Osteoblast (primary cell): ENCODE data around the gene FAM43A. TPM values are rescaled to one million over a fixed set of nuclear protein-coding genes. Genes with fewer than 3 reads are reported as not detected.

Experiments used
- DNase-seq: peaks from one replicate; pipeline ENCODE4 v3.0.0; 2011; ENCODE audit warnings: low spot score, mixed read lengths; ENCODE audit not compliant: insufficient read length; ENCODE audit errors: missing footprints
- H2AFZ ChIP-seq: 2 replicates; pipeline ENCODE4 v1.6.0; 2011; ENCODE audit warnings: mild to moderate bottlenecking, low read length
- H3K27ac ChIP-seq: 2 replicates; pipeline ENCODE4 v1.5.1; 2011; ENCODE audit warnings: mild to moderate bottlenecking, low read depth, low read length, moderate library complexity
- H3K27me3 ChIP-seq: 2 replicates; pipeline ENCODE4 v1.6.0; 2012; ENCODE audit warnings: mild to moderate bottlenecking, control low read depth, inconsistent platforms, low read length, moderate library complexity; ENCODE audit not compliant: insufficient read depth
- H3K36me3 ChIP-seq: 2 replicates; pipeline ENCODE4 v1.5.1; 2011; ENCODE audit warnings: mild to moderate bottlenecking, low read length, control low read depth, moderate library complexity; ENCODE audit not compliant: insufficient read depth
- H3K4me1 ChIP-seq: 2 replicates; pipeline ENCODE4 v1.5.1; 2011; ENCODE audit warnings: mild to moderate bottlenecking, low read length, control low read depth, moderate library complexity; ENCODE audit not compliant: insufficient read depth
- H3K4me2 ChIP-seq: 2 replicates; pipeline ENCODE4 v1.6.0; 2011; ENCODE audit warnings: mild to moderate bottlenecking, low read length; ENCODE audit not compliant: insufficient read depth
- H3K4me3 ChIP-seq: fragments of 200-600 bp; sonication (generic); 3 replicates; pipeline ENCODE4 v1.5.1; 2012; ENCODE audit warnings: mild to moderate bottlenecking, low read length, inconsistent platforms; ENCODE audit not compliant: insufficient read depth
- H3K79me2 ChIP-seq: 2 replicates; pipeline ENCODE4 v1.6.0; 2012; ENCODE audit warnings: mild to moderate bottlenecking, low read length, control low read depth, inconsistent platforms; ENCODE audit not compliant: insufficient read depth
- H3K9me3 ChIP-seq: 2 replicates; pipeline ENCODE4 v1.5.1; 2011; ENCODE audit warnings: low read depth, low read length, control low read depth
- H4K20me1 ChIP-seq: 2 replicates; pipeline ENCODE4 v1.6.0; 2012; ENCODE audit warnings: mild to moderate bottlenecking, low read length, control low read depth; ENCODE audit not compliant: insufficient read depth
- total RNA-seq: library from RNA; depleted of rRNA; stranded (reverse); fragments of >200 nt; gene quantifications from 2 replicates; pipeline ENCODE4 v1.2.3, GENCODE V29; 2012
- TF ChIP-seq, protein P1 (sequence below): IDR thresholded peaks from 2 replicates; pipeline ENCODE4 v1.5.1; 2011; ENCODE audit warnings: mild to moderate bottlenecking, low read depth, low read length, moderate library complexity; ENCODE audit errors: extremely low read depth

The FAM43A gene, protein sequence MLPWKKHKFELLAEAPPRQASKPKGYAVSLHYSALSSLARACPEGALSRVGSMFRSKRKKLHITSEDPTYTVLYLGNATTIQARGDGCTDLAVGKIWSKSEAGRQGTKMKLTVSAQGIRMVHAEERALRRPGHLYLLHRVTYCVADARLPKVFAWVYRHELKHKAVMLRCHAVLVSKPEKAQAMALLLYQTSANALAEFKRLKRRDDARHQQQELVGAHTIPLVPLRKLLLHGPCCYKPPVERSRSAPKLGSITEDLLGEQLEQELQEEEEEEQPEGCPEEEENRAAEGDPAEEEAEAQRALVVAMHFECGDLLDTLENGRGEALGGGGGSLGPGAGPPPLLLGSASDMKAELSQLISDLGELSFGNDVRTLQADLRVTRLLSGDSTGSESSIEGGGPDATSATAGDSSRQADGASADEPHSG
- 14.7 and 17.0 TPM in 2 replicates for total RNA-seq

DNA sequence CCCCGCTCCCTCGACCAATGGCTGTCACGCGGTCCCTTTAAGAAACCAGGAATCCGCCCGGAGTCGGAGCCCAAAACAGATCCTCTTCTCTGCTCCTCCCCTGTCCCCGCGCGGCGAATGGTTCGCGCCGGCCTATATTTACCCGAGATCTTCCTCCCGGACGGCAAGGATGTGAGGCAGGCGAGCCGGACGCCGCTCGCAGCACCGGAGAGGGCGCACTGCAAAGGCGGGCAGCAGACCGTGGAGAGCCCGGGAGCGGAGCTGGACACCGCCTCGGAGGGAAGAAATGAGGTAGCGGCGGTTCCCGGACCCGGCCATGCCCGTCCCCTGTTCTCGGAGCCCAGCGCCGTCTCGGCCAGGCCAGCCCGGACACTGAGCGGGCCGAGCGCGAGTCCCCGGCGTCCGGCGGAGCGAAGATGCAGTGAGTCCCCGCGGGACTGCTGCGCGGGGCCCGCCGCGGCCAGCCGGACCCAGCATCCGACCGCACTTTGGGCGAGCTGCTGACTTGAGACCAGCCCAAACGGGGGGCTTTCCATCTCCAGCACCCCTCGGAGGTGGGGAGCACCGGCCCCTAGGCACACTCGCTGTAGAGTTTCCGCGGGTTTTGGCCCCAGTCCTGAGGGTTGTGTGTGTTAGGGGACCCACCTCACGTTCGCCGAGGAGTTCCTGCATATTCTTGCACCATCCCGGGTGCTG lies at the start of gene FAM43A:
FAM43A (plus strand) TSS at position 166 of the 696 bp plus-strand sequence. CDS start 944 bp downstream, outside the sequence.
- no peaks in the 10 kb centered on the region for H3K9me3 ChIP-seq
- H3K27ac ChIP-seq: peak within 1 kb of the TSS; percentile 58
- H3K4me1 ChIP-seq: peaks cover 37% of the 10 kb centered on the region

DNA sequence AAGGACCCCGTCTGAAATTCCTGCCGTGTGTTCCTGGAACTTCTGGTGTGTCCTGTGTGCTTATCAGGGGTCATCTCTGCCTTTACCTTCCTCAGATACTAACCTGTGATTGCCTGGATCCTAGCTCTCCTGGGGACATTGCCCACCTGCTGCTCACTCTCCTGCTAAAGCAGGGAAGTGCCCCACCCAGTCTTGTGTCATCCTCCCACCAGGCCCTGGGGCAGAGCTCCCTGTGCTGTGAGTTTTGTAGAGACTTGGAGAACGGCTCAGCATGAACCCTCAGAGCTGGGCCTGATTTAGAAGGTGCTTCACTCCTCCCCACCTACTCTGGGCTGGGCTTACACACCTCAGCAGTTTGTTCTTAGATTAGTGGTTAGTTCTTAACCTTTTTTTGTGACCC lies 48.6 kb upstream of the FAM43A start:
- DNase-seq: peak; percentile 38
- TF ChIP-seq, protein P1, sequence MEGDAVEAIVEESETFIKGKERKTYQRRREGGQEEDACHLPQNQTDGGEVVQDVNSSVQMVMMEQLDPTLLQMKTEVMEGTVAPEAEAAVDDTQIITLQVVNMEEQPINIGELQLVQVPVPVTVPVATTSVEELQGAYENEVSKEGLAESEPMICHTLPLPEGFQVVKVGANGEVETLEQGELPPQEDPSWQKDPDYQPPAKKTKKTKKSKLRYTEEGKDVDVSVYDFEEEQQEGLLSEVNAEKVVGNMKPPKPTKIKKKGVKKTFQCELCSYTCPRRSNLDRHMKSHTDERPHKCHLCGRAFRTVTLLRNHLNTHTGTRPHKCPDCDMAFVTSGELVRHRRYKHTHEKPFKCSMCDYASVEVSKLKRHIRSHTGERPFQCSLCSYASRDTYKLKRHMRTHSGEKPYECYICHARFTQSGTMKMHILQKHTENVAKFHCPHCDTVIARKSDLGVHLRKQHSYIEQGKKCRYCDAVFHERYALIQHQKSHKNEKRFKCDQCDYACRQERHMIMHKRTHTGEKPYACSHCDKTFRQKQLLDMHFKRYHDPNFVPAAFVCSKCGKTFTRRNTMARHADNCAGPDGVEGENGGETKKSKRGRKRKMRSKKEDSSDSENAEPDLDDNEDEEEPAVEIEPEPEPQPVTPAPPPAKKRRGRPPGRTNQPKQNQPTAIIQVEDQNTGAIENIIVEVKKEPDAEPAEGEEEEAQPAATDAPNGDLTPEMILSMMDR: no peak
- H3K36me3 ChIP-seq: peaks cover 9% of the 10 kb centered on the region

More for the DNA sequence above, at the start of gene FAM43A:
- Histone ChIP-seq H3K27me3 (no peaks in the 10 kb centered on the region), H4K20me1 (peaks cover 24% of the 10 kb centered on the region), H3K79me2 (peaks cover 14% of the 10 kb centered on the region), H3K4me2 (peak within 1 kb of the TSS; percentile 88), H2AFZ (peak within 1 kb of the TSS; percentile 81), H3K36me3 (no peaks in the 10 kb centered on the region), H3K4me3 (peak within 1 kb of the TSS; percentile 80)
- DNase-seq: peak; percentile 99
- TF ChIP-seq, protein P1: peak; percentile 16

DNA sequence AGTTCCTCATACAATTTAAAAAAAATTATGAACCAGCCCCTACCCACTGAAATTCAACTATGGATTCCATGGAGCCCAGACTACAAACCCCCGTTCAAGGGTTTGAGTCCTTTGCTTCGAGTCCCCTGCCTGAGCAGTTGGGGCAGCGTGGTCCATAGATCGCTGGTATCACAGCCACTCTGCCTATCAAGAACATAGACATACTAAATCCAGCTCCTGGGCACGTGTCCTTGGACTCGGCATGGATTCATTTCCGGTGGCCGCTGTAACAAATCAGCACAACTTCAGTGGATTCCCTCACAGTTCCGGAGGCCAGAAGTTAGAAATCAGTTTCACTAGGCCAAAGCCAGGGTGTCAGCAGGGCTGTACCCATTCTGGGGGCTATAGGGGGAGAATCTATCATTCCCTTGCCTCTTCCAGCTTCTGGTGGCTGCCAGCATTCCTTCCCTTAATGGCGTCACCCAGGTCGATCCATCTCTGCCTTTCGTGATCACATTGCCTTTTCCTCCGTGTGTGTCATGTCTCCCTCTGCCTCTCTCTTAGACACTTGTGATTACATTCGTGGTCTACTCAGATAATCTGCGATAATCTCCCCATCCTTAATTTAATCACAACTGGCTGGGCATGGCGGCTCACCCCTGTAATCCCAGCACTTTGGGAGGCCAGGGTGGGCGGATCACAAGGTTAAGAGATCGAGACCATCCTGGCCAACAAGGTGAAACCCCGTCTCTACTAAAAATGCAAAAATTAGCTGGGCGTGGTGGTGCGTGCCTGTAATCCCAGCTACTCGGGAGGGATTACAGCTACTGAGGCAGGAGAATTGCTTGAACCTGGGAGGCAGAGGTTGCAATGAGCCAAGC lies 47.9 kb upstream of the FAM43A start:
- no peak overlapping the region for H2AFZ ChIP-seq

More for the DNA sequence above, 48.6 kb upstream of the FAM43A start:
- Histone ChIP-seq H2AFZ (no peak overlapping the region), H3K4me1 (peaks cover 29% of the 10 kb centered on the region), H3K79me2 (peaks cover 35% of the 10 kb centered on the region), H4K20me1 (no peaks in the 10 kb centered on the region), H3K4me3 (no peak overlapping the region), H3K27me3 (no peaks in the 10 kb centered on the region), H3K9me3 (no peaks in the 10 kb centered on the region), H3K4me2 (no peak overlapping the region), H3K27ac (no peak overlapping the region)

More for the DNA sequence above, 47.9 kb upstream of the FAM43A start:
- Histone ChIP-seq H3K9me3 (no peaks in the 10 kb centered on the region), H3K79me2 (peaks cover 33% of the 10 kb centered on the region), H3K4me2 (no peak overlapping the region), H3K27me3 (no peaks in the 10 kb centered on the region), H3K4me1 (peaks cover 25% of the 10 kb centered on the region), H4K20me1 (no peaks in the 10 kb centered on the region), H3K27ac (no peak overlapping the region), H3K4me3 (no peak overlapping the region), H3K36me3 (peaks cover 10% of the 10 kb centered on the region)
- no peak for DNase-seq
- TF ChIP-seq, protein P1: no peak
